GF-D8 (cell line): ENCODE data around the gene NKAIN2.

Experiments used
- DNase-seq: peaks from one replicate; lab custom pipeline; 2025; lab: John Stamatoyannopoulos, UW

The NKAIN2 gene

GRCh38 chr6:123803504-123804013 is at the start of gene NKAIN2:
NKAIN2 (plus strand) TSS chr6:123803865.
- DNase-seq: no peak

- no peak for DNase-seq
These were observed 44.2 kb upstream of the NKAIN2 start for GRCh38 chr6:123759472-123759871.

DNA sequence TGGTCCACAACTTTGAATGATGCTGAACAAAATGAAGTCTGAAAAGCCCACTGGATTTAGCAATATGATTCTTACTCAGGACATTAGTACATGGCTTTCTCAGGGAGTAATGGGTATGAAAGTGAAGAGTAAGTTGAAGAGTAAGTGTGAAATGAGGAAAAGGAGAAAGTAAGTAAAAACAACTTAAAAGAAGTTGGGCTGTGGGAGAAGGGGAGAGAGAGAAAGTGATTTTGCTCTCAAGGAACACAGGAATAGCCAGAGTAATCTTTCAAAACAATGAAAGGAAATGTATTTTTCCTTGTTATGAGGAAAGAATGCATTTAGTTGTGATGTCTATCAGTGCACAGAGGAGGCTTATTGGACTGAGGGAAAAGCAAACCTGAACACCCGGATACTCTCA is 39.8 kb upstream of the NKAIN2 start:
- DNase-seq: no peak

DNA sequence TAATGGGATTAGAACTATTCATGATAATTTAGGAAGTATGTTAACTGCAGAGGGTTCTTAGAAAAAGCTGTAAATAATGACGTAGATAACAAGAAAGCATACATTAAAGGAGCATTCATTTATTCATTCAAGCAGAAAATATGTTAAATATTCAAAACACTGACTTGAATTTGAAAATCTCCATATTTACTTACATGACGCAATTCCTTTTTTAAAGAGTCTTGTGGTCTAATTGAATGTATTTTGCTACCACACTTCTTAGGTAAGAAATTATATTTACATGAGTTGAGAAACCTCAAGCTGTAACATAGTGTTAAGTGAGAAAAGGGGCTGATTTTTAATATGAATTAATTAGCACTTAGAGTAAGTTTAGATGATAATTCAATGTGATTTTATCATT is 38.9 kb upstream of the NKAIN2 start:
- no peak for DNase-seq

- no peak for DNase-seq
These were observed 34.7 kb upstream of the NKAIN2 start for GRCh38 chr6:123768921-123769320.

DNA sequence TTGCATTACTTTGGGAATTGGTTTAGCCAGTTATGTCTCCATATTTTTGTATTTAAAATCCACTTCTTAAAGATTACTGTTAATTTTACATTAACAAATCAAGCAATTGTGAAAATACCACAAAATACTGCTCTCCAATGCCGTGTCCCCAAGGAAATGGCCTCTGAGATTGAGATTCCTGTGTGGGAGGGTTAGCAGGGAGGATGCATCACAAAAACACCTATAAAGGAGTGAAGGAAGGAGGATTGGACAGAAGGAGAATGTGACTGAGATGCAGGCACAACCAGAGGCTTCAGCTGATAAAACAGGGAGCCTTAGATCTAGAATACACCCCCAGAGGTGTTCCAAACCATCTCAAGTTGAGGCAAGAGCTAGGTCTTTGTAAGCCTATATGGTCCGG is 34.2 kb upstream of the NKAIN2 start:
- no peak for DNase-seq

- DNase-seq: no peak
These were observed 33.3 kb upstream of the NKAIN2 start for GRCh38 chr6:123770247-123770949.

DNA sequence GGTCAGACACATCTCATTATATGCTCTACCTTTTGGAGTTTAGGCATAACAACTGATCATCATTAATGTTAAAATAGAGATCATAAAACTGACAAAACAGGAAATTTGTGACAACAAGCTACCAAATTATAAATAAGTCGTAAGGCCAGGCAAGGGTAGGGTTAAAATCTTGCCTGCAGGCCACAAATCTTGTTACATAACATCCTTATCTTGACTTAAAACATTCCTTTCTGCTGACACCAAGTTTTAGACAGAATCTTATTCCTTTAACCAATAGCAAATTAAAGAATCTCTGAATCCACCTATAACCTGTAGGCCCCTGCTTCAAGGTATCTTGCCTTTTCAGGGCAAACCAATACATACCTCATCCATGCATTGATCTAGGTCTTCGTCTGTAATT is 32.5 kb upstream of the NKAIN2 start:
- DNase-seq: no peak

GRCh38 chr6:123777563-123777962 is 26.1 kb upstream of the NKAIN2 start:
- DNase-seq: no peak

- no peak for DNase-seq
These were observed 23.6 kb upstream of the NKAIN2 start for GRCh38 chr6:123780021-123780420.

- no peak for DNase-seq
These were observed 19.3 kb upstream of the NKAIN2 start for GRCh38 chr6:123784330-123784729.

DNA sequence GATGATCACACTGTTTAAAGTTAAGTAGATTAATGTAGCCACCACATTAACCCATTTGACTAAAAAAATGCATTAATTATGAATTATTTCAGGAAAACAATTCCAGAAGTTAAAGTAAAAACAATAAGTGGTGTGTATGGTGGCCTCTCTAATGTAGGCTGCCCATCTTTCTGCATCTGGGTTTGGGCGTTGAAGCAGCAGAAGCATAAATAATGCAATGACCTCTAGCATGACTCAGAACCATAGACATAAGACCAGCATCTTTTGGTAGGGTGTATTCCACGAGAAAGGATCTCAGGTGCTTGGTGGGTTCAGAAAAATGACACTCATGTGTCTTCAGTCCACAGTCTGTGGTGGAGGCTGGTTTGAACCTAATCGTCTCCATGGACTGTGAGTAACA is 18.6 kb upstream of the NKAIN2 start:
- no peak for DNase-seq

DNA sequence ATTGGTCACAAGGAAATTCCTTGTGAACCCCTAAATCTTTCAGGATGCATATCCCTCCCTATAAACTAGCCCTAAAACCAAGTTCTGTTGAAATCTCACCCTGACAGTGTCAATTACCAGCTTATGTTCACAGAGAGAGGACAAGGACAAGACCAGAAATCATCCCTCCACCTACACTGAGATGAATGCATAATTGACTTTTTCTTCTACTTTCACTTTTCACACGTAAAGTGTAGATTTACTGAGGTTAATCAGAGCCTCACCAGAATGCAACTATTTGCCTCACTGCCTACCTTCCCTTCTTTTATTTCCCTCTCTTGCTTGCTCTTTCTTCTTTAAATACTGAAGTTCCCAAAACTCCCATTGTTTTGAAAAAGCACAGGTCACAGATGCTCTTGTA is 15.3 kb upstream of the NKAIN2 start:
- no peak for DNase-seq

DNA sequence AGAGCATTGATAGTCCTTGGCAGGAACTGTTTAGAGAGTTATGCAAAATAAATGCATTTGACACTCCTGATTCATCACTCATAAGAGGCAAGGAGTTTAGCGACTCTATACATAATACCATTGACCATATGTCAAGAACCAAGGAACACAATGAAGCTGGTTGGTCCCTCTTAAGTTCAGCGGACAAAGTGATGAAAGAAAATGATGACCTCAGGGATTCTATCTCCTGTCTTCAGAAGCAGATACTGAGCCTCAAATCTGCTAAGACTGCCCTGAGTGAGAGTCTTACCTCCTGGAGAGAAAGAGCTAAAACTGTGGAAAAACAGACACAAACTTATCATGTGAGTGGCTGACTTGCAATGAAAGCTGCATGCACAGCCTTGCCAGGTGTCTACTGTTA is 9.5 kb upstream of the NKAIN2 start:
- DNase-seq: no peak

GRCh38 chr6:123794799-123795198 is 8.9 kb upstream of the NKAIN2 start:
- no peak for DNase-seq

- no peak for DNase-seq
These were observed 2.6 kb upstream of the NKAIN2 start for GRCh38 chr6:123801067-123801466.

DNA sequence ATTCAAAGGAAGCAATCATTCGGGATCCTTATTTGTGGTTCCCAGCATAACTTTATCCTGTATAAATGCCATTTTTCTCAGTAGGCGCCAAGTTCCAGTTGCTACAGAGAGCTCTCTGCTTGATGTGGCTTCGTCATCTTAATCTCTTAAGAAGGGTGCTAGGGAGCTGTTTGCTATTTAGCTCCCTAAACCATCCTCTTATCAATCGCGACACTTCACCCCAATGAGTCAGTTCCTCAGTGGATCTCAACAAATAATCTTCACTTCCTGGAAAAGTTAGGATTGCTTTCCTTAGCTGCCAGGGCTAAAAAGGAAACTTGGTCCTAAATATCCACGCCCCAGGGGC is 1.3 kb upstream of the NKAIN2 start:
- DNase-seq: no peak

DNA sequence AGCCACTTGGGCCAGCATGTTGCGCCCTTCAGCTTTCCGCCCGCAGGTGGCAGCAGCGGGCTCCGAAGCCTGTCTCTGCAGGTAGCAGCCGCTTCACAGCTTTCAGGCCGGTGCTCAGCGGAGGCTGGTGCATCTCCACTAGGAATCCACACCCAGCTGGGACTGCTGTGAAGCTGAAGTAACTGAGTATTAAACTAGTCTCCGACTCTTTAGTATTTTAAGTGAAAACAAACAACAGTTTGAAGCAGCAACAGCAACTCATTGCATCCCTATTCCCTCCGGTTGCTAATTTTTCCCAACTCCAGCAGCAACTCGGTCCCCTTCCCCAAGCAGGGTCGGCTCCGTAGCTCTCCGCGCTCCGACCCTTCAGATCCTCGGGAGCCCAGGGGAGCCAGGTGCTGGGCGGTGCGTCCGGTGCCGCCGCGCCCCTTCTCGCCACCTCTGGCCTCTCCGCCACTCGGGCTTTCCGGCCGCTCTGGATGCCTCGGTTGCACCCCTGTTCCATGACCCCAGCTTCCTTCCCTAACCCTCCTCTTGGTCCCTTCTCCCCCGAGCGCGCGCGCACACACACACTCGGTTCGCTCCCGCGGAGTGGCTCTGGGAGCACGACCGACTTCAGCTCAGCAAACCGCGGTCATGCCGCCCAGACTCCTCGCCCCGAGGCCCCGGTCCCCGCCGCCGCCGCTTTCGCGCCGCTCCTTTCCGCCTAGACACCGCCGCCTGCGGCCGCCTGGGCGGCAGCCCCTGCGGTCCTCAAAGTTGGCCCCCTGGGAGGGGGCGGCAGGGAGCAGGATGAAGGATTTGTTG is 765 bp upstream of the NKAIN2 start:
- no peak for DNase-seq

- DNase-seq: no peak
These were observed 535 bp downstream of the NKAIN2 start for GRCh38 chr6:123804014-123804786.

GRCh38 chr6:123804787-123805540 is 1.3 kb downstream of the NKAIN2 start:
- DNase-seq: no peak

DNA sequence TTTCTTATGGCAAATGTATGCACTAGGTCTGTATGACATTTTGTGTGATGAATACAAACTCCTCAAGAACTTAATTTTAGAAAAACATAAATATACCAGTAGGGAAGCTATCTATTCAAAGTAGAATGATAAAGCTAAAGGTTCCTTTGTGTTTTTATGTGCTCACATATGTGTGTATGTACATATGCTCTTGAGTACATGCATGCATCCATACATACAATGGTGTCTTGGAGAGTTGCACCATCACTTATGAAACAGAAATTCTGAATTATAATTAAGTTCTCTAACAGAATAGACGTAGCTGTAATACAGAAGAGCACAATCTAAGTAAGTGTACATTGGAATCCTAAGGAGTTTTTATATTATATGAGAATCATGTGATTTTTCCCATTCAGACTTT is 2.3 kb downstream of the NKAIN2 start:
- no peak for DNase-seq

DNA sequence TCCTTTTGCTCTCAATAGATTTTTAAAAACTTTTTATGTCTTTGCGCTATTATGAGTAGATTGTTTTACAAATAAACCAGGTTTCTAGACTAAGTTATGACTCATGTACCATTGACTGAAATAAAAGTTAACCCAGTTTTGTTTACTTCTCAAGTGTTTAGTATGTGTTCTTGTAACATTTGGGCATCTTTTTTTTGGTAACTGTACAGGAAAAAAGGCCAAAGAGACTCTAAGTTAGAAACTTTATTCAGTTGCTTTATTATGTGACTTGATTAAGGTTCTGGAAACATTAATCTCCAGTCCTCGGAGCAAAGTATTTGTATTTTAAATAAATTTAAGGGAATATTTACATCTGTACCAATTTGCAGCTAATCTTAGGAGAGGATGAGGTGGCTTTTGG is 2.9 kb downstream of the NKAIN2 start:
- DNase-seq: no peak
